Measurements from ENCODE around the gene SLC37A4. TPM values are rescaled to one million over a fixed set of nuclear protein-coding genes. Genes with fewer than 3 reads are reported as not detected.

Gene SLC37A4
- total and polyA plus RNA-seq, 2 of the 13 experiments (the other 11 are each of a cell fraction or from before 2014, with no cell fraction given), result 43.0 to 56.1 TPM

GRCh38 chr11:119006656-119007055 lies 24.0 kb downstream of the SLC37A4 start:
- FAIRE-seq (no peak), ATAC-seq (no peak), DNase-seq (ENCODE audit: low spot score) (no peak)
- H3K36me3 ChIP-seq (replicated peaks in 1 of 2; ENCODE audit: control insufficient read depth in 1 of 2, insufficient read depth in 2 of 2, low read length in 2 of 2), result peaks cover 8 to 40% of the 10 kb centered on the region in 2 experiments; a peak in 4 of 5 replicates
- H3K27ac ChIP-seq (ENCODE audit: extremely low read length, insufficient read depth, low read length), result no peak overlapping the region
- H3K79me2 ChIP-seq (ENCODE audit: insufficient read depth, low read length), result no peaks in the 10 kb centered on the region
- H4K20me1 ChIP-seq (ENCODE audit: insufficient read depth, low read length), result no peaks in the 10 kb centered on the region
- H3K4me2 ChIP-seq (ENCODE audit: low read depth, low read length), result no peak overlapping the region
- no peaks in the 10 kb centered on the region for H3K27me3 ChIP-seq (ENCODE audit: control insufficient read depth in 1 of 2, insufficient read depth in 2 of 2, low read length in 2 of 2)
- POLR2A ChIA-PET, result no interaction called here
- in situ Hi-C loops (cut with HindIII; ENCODE audit: extremely low pct_ligation_motif_present, low pct_unique_long_range_greater_than_20kb), result no loop called here
- 93% methylated on average over 4 of the region's 4 CpGs for WGBS (ENCODE audit: low lambda C conversion rate)
- H3K9me3 ChIP-seq (ENCODE audit: low read length), result no peaks in the 10 kb centered on the region
- no peaks in the 10 kb centered on the region for H3K4me1 ChIP-seq (ENCODE audit: insufficient read depth, low read length)
- no TSS peak for BruUV-seq (replicated peaks)
- CTCF ChIA-PET (ENCODE audit: low intra/inter-chr PET ratio, low total read pairs), result no interaction called here
- no peak overlapping the region for H3K9ac ChIP-seq (ENCODE audit: insufficient read depth, low read depth, low read length)
- intact Hi-C loops (cut with micrococcal nuclease; ENCODE audit: unreplicated experiment), result no loop called here
- no peak overlapping the region for H2AFZ ChIP-seq (ENCODE audit: low read length)
- no peak overlapping the region for H3K4me3 ChIP-seq (replicated peaks in 1 of 3; ENCODE audit: insufficient read depth in 1 of 3, low read depth in 2 of 3, low read length in 3 of 3)
- TF ChIP-seq MEF2D (CRISPR knock-in tag; IDR thresholded peaks at IDR 0.05) (no peak), ZNF430 (CRISPR knock-in tag; IDR thresholded peaks at IDR 0.05) (no peak), HDAC2 (CRISPR knock-in tag; IDR thresholded peaks at IDR 0.05) (no peak), ZNF292 (CRISPR knock-in tag; IDR thresholded peaks at IDR 0.05; ENCODE audit: borderline replicate concordance, low read depth) (no peak), SIX1 (CRISPR knock-in tag; IDR thresholded peaks at IDR 0.05; ENCODE audit: borderline replicate concordance) (no peak), ZNF687 (CRISPR knock-in tag; IDR thresholded peaks at IDR 0.05) (no peak), ZNF501 (CRISPR knock-in tag; IDR thresholded peaks at IDR 0.05) (no peak), ATF2 (CRISPR knock-in tag; IDR thresholded peaks at IDR 0.05) (no peak), ZNF781 (CRISPR knock-in tag; IDR thresholded peaks at IDR 0.05; ENCODE audit: borderline replicate concordance, not compliant biosample characterization) (no peak), KMT2A (CRISPR knock-in tag; IDR thresholded peaks at IDR 0.05) (no peak), SMC3 (IDR thresholded peaks at IDR 0.05; ENCODE audit: low read length) (no peak), REST (IDR thresholded peaks at IDR 0.05; ENCODE audit: borderline replicate concordance in 1 of 2, low read depth in 1 of 2, low read length in 2 of 2) (no peak), SMARCC2 (IDR thresholded peaks at IDR 0.05) (no peak), ZFAT (CRISPR knock-in tag; conservative IDR thresholded peaks at IDR 0.05) (no peak), RARA (CRISPR knock-in tag; IDR thresholded peaks at IDR 0.05) (no peak), ATF4 (CRISPR knock-in tag; IDR thresholded peaks at IDR 0.05) (no peak)

All from HepG2 (cell line).